Measurements from ENCODE around the gene ZNF385A.

DNA sequence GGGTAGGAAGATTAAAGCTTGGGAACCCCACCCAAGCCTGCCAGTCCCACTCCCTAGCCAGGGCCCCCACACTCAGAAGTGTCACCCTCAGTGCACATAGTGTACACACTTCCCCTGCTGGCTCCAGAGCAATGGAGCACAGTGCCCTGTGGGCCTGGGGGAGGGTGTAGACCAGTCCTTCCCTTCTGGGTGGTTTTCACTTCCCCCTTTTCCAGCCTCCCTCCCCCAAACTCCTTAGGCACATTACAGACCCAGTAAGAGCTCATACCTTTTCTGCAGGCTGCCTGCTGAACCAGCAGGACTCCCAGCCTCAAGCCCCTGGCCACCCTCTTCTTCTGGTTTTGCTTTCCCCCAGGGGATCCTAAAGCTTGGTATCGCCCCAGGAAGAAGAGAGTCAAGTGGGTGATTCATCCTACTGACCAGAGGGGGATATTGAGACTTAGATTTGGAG lies at the start of gene ZNF385A:
- TF ChIP-seq CTCF (conservative IDR thresholded peaks at IDR 0.05; ENCODE audit: low read length) (no peak), EZH2phosphoT487 (IDR thresholded peaks at IDR 0.05; ENCODE audit: borderline replicate concordance, low read depth, low read length) (no peak)

Data from OCI-LY7 (cell line).